Loucy (cell line): ENCODE measurements around the gene GPALPP1.

Source experiments
- H2AFZ ChIP-seq: fragments of 200-600 bp; sonication (generic); 2 replicates; pipeline ENCODE4 v1.6.0; 2016; ENCODE audit warnings: antibody characterized with exemption, mild to moderate bottlenecking, low read length, moderate library complexity
- H3F3A ChIP-seq: fragments of 200-600 bp; 2 replicates; pipeline ENCODE4 v1.6.0; 2016; ENCODE audit warnings: antibody characterized with exemption, low read depth, mild to moderate bottlenecking
- H3K27me3 ChIP-seq: fragments of 200-600 bp; sonication (generic); 2 replicates; pipeline ENCODE4 v1.6.1; 2014; ENCODE audit warnings: low read length, mild to moderate bottlenecking; ENCODE audit not compliant: insufficient read depth, poor library complexity, severe bottlenecking
- H3K36me3 ChIP-seq: fragments of 200-600 bp; sonication (generic); 2 replicates; pipeline ENCODE4 v1.6.1; 2016; ENCODE audit warnings: low read length; ENCODE audit not compliant: insufficient read depth
- H3K4me1 ChIP-seq: fragments of 200-600 bp; sonication (generic); 2 replicates; pipeline ENCODE4 v1.5.1; 2014; ENCODE audit warnings: low read length, mild to moderate bottlenecking; ENCODE audit not compliant: insufficient read depth, poor library complexity, severe bottlenecking
- H3K4me2 ChIP-seq: fragments of 200-600 bp; sonication (generic); 2 replicates; pipeline ENCODE4 v1.6.0; 2014; ENCODE audit warnings: antibody characterized with exemption, low read length, low read depth, mild to moderate bottlenecking; ENCODE audit not compliant: poor library complexity, severe bottlenecking
- H3K4me3 ChIP-seq: fragments of 200-600 bp; sonication (generic); 2 replicates; pipeline ENCODE4 v1.5.1; 2014; ENCODE audit warnings: low read length, mild to moderate bottlenecking, mixed read lengths; ENCODE audit not compliant: poor library complexity, severe bottlenecking
- H3K79me2 ChIP-seq: fragments of 200-600 bp; sonication (generic); 2 replicates; pipeline ENCODE4 v1.6.1; 2014; ENCODE audit warnings: low read length; ENCODE audit not compliant: insufficient read depth
- H3K9ac ChIP-seq: fragments of 200-600 bp; sonication (generic); 2 replicates; pipeline ENCODE4 v1.6.0; 2014; ENCODE audit warnings: mild to moderate bottlenecking, low read depth, low read length, moderate library complexity; ENCODE audit not compliant: poor library complexity, severe bottlenecking
- H3K9me2 ChIP-seq: fragments of 200-600 bp; sonication (generic); replicated peaks from 2 replicates; pipeline ENCODE4 v1.6.1; 2016; ENCODE audit warnings: low read depth, low read length, mixed read lengths
- H3K9me3 ChIP-seq: fragments of 200-600 bp; sonication (generic); 2 replicates; pipeline ENCODE4 v1.6.1; 2014; ENCODE audit warnings: mild to moderate bottlenecking, antibody characterized with exemption, low read length, low read depth; ENCODE audit not compliant: insufficient read depth
- H4K20me1 ChIP-seq: fragments of 200-600 bp; sonication (generic); 2 replicates; pipeline ENCODE4 v1.6.0; 2014; ENCODE audit warnings: antibody characterized with exemption, low read length, mild to moderate bottlenecking; ENCODE audit not compliant: insufficient read depth, poor library complexity, severe bottlenecking
- EZH2phosphoT487 ChIP-seq: fragments of 200-600 bp; IDR thresholded peaks from 2 replicates; pipeline ENCODE4 v1.6.1; 2018; ENCODE audit warnings: antibody characterized with exemption, mild to moderate bottlenecking, moderate library complexity, borderline replicate concordance
- TF ChIP-seq, protein P1 (sequence below): fragments of 200-600 bp; sonication (generic); conservative IDR thresholded peaks from 2 replicates; pipeline ENCODE4 v1.5.1; 2014; ENCODE audit warnings: mild to moderate bottlenecking, antibody characterized with exemption, low read length

Gene GPALPP1

DNA sequence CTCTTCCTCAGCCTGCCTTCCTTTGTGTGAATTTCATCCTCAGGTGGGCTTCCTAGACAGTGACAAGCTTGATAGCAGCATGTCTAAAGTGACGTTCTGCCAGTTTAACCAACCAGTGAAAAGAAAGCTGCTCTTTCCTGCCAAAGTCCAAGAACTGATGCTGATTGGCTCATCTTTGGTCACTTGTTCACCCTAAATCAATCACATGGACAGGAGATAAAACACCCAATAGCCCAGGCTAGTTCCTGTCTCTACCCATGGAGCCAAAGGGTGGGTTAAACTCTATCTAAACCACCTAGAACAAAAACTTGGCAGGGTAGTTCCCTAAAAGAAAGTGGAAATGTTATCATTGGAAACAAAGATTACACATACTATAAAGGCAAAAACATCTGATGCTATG, 50.8 kb downstream of the GPALPP1 start:
- TF ChIP-seq, protein P1, sequence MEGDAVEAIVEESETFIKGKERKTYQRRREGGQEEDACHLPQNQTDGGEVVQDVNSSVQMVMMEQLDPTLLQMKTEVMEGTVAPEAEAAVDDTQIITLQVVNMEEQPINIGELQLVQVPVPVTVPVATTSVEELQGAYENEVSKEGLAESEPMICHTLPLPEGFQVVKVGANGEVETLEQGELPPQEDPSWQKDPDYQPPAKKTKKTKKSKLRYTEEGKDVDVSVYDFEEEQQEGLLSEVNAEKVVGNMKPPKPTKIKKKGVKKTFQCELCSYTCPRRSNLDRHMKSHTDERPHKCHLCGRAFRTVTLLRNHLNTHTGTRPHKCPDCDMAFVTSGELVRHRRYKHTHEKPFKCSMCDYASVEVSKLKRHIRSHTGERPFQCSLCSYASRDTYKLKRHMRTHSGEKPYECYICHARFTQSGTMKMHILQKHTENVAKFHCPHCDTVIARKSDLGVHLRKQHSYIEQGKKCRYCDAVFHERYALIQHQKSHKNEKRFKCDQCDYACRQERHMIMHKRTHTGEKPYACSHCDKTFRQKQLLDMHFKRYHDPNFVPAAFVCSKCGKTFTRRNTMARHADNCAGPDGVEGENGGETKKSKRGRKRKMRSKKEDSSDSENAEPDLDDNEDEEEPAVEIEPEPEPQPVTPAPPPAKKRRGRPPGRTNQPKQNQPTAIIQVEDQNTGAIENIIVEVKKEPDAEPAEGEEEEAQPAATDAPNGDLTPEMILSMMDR = no peak
- no peak for TF ChIP-seq EZH2phosphoT487
- Histone ChIP-seq H3K4me2 (no peak overlapping the region), H3K9ac (no peak overlapping the region), H3K79me2 (no peaks in the 10 kb centered on the region), H4K20me1 (no peaks in the 10 kb centered on the region), H2AFZ (no peak overlapping the region), H3K27me3 (no peaks in the 10 kb centered on the region), H3K9me3 (no peaks in the 10 kb centered on the region), H3K4me3 (no peak overlapping the region), H3F3A (no peaks in the 10 kb centered on the region), H3K9me2 (no peaks in the 10 kb centered on the region), H3K4me1 (no peaks in the 10 kb centered on the region), H3K36me3 (no peaks in the 10 kb centered on the region)

DNA sequence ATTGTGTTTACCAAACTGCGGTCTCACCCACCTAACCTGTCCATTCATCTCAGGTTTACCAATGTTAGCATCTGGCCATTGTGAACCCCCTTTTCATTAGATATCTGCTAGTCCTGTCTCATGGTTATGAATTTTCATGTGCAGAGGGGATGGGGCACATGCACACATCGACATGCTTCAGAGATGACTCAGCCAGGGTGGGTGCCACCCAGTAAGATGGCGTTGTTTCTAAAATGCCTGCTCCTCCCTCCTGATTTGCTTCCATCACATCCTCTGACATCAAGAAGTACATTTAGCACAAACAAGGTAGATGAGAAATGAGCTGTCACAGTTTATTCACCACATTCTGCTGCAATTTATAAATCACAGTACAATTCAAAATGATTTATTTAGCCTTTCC, 51.3 kb downstream of the GPALPP1 start:
- no peak for TF ChIP-seq EZH2phosphoT487
- TF ChIP-seq, protein P1 = no peak
- no peaks in the 10 kb centered on the region for H3K27me3 ChIP-seq
- H3K79me2 ChIP-seq = no peaks in the 10 kb centered on the region
- no peak overlapping the region for H3K4me3 ChIP-seq
- no peaks in the 10 kb centered on the region for H3K36me3 ChIP-seq
- no peaks in the 10 kb centered on the region for H3K4me1 ChIP-seq
- H3K9me3 ChIP-seq = no peaks in the 10 kb centered on the region
- H2AFZ ChIP-seq = no peak overlapping the region
- H3K9ac ChIP-seq = no peak overlapping the region
- no peaks in the 10 kb centered on the region for H3F3A ChIP-seq
- no peaks in the 10 kb centered on the region for H4K20me1 ChIP-seq
- H3K4me2 ChIP-seq = no peak overlapping the region
- no peaks in the 10 kb centered on the region for H3K9me2 ChIP-seq

DNA sequence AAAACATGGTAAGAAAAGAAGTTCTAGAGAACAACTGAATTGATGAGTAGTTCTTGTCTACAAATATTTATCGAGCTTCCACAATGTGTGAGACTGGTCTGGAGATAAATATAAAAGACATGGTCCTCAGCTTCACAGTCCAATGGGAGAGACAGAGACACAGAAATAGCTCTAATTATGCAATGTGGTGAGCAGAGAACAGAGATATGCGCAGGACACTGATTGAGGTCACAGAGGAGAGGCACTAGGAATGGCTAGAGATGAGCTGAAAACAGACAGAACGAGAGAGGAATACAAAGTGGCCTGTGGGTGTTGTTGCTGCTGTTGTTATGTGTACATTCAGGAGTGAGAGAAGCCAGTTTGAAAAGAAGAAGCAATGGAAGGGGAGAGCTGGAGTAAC, 53.2 kb downstream of the GPALPP1 start:
- H3K36me3 ChIP-seq = no peaks in the 10 kb centered on the region
- H3K9ac ChIP-seq = no peak overlapping the region
- TF ChIP-seq EZH2phosphoT487 = no peak
- TF ChIP-seq, protein P1 = no peak

More for the DNA sequence above, 53.2 kb downstream of the GPALPP1 start:
- Histone ChIP-seq H3K27me3 (no peaks in the 10 kb centered on the region), H3K79me2 (no peaks in the 10 kb centered on the region), H3K9me3 (no peaks in the 10 kb centered on the region), H4K20me1 (no peaks in the 10 kb centered on the region), H3K4me3 (no peak overlapping the region), H3K9me2 (no peaks in the 10 kb centered on the region), H3F3A (no peaks in the 10 kb centered on the region), H3K4me2 (no peak overlapping the region), H3K4me1 (no peaks in the 10 kb centered on the region), H2AFZ (no peak overlapping the region)
